Hematopoietic multipotent progenitor cell treated with erythropoietin and hydrocortisone succinate and interleukin-3 and kit ligand, for 8 days (in vitro differentiated cells): ENCODE data around the gene SKA1.
"Not testable (repeated sequence)": the region's sequence is repeated elsewhere in the genome, so short reads cannot be mapped to it uniquely, and the experiment has no call there.

Experiments
- DNase-seq: peaks from one replicate; pipeline ENCODE4 v3.0.0-alpha.2; 2015

SKA1 gene

DNA sequence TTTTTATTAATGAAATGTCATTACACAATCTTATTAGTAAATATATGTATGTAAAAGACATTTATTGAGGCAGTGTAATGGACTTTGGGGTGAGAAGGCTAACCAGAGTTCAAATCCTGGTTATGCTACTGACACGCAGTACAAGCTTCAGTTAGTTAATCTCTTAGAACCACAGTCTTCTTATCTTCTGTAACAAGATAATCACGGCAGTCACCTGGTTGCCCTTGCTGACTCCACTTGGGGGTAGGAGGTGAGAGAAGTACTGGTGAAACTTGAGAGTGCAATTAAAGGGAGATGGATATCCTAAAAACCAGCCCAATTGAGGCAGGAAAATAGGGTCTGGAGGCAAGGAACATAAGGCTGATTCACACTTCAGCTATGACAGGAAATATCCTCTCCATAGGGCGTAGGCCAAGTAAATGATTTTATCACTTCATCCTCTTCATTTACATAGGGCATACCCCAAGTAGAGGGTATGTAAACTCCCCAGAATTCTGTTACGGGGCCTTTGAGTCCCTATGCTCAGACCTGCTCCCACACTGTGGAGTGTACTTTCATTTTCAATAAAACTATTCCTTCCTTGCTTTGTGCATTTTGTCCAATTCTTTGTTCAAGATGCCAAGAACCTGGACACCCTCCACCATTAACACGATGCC, 21.3 kb downstream of the SKA1 start:
- peak; percentile 71 for DNase-seq

GRCh38 chr18:50397023-50397422, 22.2 kb downstream of the SKA1 start:
- no peak for DNase-seq

GRCh38 chr18:50398099-50398498, 23.3 kb downstream of the SKA1 start:
- DNase-seq, result no peak

DNA sequence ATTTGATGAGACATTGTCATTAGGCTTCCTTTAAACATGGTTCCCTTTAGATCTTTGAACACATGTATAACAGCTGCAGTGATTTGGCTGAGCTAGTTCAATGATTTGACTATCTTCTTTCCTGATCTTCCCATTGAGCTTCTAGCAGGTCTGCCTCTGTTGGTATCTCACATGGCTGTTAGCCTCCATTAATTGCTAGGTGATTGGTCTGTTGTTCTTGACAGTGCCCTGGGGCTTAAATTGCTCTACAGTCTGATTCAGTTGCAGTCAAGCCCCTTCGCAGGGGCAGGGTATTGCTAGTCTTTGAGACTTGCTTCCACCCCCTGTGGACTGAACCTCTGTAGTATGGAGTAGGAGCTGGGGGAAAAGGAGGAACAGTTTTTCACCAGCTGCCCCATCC, 24.1 kb downstream of the SKA1 start:
- no peak for DNase-seq

GRCh38 chr18:50399582-50399981, 24.7 kb downstream of the SKA1 start:
- no peak for DNase-seq

DNA sequence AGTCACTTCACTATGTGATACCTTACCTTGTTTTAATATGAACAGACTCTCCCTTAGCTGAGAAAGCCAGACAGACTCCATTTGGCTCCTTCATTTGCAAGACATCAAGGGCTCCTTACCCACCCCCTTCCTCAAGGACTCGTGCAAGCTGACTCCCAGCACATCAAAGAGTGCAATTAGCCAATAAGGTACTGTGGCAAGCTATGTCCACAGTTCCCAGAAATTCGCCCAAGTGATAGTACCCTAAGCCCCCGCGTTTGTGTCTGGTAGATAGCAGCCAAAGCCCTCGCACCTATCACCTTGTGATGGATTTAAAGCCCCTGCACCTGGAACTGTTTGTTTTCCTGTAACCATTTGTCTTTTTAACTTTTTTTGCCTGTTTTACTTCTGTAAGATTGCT, 25.6 kb downstream of the SKA1 start:
- DNase-seq, result not testable (repeated sequence)

GRCh38 chr18:50401295-50401694, 26.4 kb downstream of the SKA1 start:
- no peak for DNase-seq

GRCh38 chr18:50401888-50402287, 27.0 kb downstream of the SKA1 start:
- DNase-seq, result peak; percentile 83

- DNase-seq, result not testable (repeated sequence)
Measured at GRCh38 chr18:50404752-50405581, 30.1 kb downstream of the SKA1 start.

DNA sequence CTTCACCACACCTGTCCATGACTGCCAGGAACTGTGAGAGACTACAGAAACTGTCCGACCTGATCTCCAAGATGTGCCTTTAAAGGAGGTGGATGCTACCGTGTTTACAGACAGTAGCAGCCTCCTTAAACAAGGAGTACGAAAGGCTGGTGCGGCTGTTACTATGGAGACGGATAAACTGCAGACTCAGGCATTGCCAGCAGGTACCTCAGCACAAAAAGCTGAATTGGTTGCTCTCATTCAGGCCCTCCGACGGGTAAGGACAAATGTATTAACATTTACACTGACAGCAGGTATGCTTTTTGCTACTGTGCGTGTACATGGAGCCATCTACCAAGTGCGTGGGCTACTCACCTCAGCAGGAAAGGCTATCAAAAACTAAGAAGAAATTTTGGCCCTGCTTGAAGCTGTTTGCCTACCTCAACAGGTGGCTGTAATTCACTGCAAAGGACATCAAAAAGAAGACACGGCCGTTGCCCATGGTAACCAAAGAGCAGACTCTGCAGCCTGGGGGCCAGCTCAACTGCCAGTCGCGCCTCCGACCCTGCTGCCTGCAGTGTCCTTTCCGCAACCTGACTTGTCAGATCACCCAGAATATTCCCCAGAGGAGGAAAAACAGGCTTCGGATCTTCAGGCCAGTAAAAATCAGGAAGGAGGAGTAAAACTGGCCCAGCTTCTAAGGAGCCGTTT, 30.9 kb downstream of the SKA1 start:
- no peak for DNase-seq

- DNase-seq, result no peak
Measured at GRCh38 chr18:50409236-50409635, 34.4 kb downstream of the SKA1 start.

- DNase-seq, result no peak
Measured at GRCh38 chr18:50410008-50410407, 35.2 kb downstream of the SKA1 start.

DNA sequence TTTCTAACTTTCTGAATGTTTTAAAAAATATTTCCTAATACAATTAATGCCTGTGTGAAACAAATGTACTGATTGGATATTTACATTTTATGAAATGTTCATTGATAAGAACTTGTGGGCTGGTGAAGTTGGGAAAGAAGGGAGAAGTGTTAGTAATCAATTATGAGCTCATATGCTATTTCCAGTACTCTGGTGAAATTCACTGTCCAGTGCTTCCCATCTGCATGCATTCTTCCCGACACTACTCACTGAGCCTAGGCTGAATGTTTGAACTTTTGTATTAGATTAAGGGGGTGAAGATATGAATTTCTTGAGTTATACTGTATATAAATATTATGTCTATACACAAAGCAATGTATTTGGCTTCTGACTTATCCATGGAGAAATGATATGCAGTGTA, 36.0 kb downstream of the SKA1 start:
- no peak for DNase-seq

DNA sequence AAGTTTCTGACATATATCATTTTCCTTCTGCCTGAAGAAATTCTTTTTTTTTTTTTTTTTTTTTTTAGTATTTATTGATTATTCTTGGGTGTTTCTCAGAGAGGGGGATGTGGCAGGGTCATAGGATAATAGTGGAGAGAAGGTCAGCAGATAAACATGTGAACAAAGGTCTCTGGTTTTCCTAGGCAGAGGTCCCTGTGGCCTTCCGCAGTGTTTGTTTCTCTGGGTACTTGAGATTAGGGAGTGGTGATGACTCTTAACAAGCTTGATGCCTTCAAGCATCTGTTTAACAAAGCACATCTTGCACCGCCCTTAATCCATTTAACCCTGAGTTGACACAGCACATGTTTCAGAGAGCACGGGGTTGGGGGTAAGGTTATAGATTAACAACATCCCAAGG, 42.0 kb downstream of the SKA1 start:
- DNase-seq, result not testable (repeated sequence)

GRCh38 chr18:50417705-50418104, 42.9 kb downstream of the SKA1 start:
- DNase-seq, result not testable (repeated sequence)

- no peak for DNase-seq
Measured at GRCh38 chr18:50418650-50419049, 43.8 kb downstream of the SKA1 start.

DNA sequence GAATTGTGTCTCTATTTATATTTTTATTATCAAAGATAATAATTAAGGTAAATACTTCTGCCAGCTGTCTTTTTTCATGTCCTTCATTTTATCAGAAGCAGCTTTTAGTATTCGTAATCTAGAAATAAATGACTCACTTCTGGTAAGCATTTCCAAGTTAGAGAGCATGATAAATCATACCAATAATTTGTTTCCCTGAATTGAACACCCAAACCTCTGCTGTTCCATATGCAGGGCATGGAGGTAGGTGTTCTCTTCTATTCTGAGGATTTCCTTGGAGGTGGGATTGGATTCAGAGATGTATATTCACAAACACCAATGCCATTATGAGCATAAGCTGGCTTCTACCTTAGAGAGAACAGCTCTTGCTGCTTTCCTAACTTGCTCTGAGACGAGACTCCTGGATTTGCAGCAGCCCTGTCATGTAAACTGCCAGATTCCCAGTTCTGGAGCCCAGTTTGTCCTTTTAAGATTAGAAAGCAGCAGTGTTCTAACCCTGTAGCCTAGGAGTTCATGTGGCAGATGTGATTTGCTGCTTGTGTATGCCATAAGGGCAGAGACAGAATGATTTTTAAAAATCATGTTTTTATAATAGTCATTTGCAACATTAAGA, 47.5 kb downstream of the SKA1 start:
- no peak for DNase-seq

DNA sequence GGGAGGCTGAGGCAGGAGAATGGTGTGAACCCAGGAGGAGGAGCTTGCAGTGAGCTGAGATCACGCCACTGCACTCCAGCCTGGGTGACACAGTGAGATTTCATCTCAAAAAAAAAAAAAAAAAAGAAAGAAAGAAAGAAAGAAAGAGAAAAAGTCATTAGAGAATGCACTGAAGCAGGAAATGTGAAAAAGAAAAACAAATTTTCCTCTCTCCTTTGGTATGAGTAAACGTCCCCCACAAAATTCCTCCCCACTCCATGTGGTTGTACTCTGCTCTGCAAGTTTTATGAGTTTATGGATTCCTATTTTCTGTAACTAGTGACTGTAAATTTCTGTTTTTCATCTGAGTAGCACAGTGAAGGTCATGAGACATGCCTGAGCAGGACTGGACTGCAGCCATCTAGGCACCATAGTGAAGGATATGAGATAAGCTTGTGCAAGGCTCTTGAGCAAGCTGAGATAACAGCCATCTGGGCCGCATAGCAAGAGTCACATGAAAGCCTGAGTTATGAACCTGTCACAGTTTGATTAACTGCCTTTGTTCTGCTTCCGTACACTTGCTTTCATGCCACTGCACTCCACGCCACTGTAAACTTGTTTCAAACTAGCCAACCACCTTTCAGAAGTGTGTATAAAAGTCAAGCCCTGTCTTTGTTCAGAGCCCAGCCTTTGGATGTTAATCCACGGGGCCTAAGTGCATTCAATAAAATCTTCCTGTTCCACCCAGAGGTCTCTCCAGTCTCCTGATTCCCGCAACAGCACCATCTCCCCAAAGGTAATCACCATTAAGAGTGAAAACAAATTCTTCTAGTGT, 50.2 kb downstream of the SKA1 start:
- peak; percentile 98 for DNase-seq

DNA sequence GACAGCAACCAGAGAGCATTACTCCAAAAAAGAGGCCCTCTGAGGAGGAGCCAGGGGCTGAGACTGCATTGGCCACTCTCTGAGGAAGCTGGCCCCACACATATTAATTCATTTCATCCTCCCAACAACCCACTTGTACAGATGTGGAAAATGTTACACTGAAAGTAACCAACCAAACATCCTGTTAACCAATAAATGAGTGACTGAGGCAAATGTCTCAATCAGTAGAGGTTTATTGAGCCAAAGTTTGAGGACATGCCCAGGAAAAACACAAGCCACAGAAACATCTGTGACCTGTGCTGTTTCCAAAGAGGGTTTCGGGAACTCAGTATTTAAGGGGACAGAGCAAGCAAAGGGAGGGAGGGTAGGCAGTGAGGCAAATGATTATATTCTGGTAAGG, 53.0 kb downstream of the SKA1 start:
- DNase-seq, result no peak

DNA sequence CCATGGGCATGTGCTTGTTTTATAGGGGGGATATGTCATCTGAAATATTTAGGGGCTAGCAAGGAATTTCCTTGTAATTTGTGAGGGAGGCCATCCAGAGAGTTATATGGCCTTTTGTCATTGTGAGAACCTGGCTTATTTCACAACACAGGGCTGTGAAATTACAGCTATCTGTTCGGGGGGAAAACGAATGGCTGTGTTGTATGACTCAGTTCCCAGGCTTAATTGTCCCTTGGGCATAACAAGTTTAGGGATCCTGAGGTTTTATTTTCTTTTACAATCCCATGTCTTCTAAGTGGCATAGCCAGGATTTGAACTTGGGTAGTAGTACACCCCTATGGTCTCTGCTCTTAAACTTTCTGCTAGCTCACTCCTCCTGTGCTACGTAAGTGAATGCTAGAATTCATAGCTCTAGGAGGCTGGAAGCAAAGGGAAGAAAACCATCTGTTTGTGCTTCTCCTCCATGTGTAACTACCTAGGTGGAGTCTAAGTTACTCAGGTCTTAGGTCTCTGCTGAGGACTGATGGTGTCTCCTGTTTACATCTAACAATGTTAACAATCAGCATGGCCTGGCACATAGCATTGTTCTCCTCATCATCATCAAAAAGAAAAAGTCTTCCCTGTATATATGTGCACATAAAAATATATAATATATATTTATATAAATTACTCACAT, 53.8 kb downstream of the SKA1 start:
- no peak for DNase-seq

- DNase-seq, result peak; percentile 71
Measured at GRCh38 chr18:50429207-50429948, 54.5 kb downstream of the SKA1 start.
